Loucy (cell line): ENCODE measurements around the gene UBL7.

Source experiments
- CTCF ChIP-seq: fragments of 200-600 bp; sonication (generic); conservative IDR thresholded peaks from 2 replicates; pipeline ENCODE4 v1.5.1; 2014; ENCODE audit warnings: mild to moderate bottlenecking, antibody characterized with exemption, low read length
- EZH2phosphoT487 ChIP-seq: fragments of 200-600 bp; IDR thresholded peaks from 2 replicates; pipeline ENCODE4 v1.6.1; 2018; ENCODE audit warnings: antibody characterized with exemption, mild to moderate bottlenecking, moderate library complexity, borderline replicate concordance

GRCh38 chr15:74413350-74414080, 47.4 kb downstream of the UBL7 start:
- TF ChIP-seq CTCF (no peak), EZH2phosphoT487 (no peak)
